ENCODE measurements around the gene ZNF182. TPM values are rescaled to one million over a fixed set of nuclear protein-coding genes. Genes with fewer than 3 reads are reported as not detected.

The ZNF182 gene
- total and polyA plus RNA-seq, 9 of the 15 experiments (the other 6 are each of a cell fraction or from before 2014, with no cell fraction given), result 0.59 to 5.0 (median 3.9) TPM

DNA sequence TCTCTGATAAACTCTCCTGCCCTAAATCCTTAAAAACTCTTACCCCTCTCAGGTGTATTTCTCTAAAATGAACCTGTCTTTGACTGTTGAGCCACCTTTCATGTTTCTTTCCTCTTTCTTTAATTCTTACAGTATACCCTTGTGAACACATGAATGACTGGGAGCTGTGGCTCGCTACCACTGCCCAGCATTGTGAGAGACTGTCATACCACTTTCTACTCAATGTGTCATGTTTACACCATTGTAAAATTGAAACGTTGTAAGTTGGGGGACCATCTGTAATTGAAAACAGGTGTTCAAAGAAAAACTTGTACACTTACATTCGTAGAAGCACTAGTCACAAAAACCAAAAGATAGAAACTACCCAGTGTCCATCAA lies 66.9 kb downstream of the ZNF182 start (continued):
- TF ChIP-seq, protein P1, sequence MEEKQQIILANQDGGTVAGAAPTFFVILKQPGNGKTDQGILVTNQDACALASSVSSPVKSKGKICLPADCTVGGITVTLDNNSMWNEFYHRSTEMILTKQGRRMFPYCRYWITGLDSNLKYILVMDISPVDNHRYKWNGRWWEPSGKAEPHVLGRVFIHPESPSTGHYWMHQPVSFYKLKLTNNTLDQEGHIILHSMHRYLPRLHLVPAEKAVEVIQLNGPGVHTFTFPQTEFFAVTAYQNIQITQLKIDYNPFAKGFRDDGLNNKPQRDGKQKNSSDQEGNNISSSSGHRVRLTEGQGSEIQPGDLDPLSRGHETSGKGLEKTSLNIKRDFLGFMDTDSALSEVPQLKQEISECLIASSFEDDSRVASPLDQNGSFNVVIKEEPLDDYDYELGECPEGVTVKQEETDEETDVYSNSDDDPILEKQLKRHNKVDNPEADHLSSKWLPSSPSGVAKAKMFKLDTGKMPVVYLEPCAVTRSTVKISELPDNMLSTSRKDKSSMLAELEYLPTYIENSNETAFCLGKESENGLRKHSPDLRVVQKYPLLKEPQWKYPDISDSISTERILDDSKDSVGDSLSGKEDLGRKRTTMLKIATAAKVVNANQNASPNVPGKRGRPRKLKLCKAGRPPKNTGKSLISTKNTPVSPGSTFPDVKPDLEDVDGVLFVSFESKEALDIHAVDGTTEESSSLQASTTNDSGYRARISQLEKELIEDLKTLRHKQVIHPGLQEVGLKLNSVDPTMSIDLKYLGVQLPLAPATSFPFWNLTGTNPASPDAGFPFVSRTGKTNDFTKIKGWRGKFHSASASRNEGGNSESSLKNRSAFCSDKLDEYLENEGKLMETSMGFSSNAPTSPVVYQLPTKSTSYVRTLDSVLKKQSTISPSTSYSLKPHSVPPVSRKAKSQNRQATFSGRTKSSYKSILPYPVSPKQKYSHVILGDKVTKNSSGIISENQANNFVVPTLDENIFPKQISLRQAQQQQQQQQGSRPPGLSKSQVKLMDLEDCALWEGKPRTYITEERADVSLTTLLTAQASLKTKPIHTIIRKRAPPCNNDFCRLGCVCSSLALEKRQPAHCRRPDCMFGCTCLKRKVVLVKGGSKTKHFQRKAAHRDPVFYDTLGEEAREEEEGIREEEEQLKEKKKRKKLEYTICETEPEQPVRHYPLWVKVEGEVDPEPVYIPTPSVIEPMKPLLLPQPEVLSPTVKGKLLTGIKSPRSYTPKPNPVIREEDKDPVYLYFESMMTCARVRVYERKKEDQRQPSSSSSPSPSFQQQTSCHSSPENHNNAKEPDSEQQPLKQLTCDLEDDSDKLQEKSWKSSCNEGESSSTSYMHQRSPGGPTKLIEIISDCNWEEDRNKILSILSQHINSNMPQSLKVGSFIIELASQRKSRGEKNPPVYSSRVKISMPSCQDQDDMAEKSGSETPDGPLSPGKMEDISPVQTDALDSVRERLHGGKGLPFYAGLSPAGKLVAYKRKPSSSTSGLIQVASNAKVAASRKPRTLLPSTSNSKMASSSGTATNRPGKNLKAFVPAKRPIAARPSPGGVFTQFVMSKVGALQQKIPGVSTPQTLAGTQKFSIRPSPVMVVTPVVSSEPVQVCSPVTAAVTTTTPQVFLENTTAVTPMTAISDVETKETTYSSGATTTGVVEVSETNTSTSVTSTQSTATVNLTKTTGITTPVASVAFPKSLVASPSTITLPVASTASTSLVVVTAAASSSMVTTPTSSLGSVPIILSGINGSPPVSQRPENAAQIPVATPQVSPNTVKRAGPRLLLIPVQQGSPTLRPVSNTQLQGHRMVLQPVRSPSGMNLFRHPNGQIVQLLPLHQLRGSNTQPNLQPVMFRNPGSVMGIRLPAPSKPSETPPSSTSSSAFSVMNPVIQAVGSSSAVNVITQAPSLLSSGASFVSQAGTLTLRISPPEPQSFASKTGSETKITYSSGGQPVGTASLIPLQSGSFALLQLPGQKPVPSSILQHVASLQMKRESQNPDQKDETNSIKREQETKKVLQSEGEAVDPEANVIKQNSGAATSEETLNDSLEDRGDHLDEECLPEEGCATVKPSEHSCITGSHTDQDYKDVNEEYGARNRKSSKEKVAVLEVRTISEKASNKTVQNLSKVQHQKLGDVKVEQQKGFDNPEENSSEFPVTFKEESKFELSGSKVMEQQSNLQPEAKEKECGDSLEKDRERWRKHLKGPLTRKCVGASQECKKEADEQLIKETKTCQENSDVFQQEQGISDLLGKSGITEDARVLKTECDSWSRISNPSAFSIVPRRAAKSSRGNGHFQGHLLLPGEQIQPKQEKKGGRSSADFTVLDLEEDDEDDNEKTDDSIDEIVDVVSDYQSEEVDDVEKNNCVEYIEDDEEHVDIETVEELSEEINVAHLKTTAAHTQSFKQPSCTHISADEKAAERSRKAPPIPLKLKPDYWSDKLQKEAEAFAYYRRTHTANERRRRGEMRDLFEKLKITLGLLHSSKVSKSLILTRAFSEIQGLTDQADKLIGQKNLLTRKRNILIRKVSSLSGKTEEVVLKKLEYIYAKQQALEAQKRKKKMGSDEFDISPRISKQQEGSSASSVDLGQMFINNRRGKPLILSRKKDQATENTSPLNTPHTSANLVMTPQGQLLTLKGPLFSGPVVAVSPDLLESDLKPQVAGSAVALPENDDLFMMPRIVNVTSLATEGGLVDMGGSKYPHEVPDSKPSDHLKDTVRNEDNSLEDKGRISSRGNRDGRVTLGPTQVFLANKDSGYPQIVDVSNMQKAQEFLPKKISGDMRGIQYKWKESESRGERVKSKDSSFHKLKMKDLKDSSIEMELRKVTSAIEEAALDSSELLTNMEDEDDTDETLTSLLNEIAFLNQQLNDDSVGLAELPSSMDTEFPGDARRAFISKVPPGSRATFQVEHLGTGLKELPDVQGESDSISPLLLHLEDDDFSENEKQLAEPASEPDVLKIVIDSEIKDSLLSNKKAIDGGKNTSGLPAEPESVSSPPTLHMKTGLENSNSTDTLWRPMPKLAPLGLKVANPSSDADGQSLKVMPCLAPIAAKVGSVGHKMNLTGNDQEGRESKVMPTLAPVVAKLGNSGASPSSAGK (IDR thresholded peaks at IDR 0.05), result no peak
- TF ChIP-seq ZNF282 (CRISPR knock-in tag; IDR thresholded peaks at IDR 0.05) (no peak), PHF20 (IDR thresholded peaks at IDR 0.05; ENCODE audit: partially characterized antibody) (no peak), ZNF239 (CRISPR knock-in tag; IDR thresholded peaks at IDR 0.05) (no peak), FOSL1 (tag; conservative IDR thresholded peaks at IDR 0.05) (0 out of 2 replicates have a peak, but pooled peaks have one; percentile 7), TCF3 (CRISPR knock-in tag; IDR thresholded peaks at IDR 0.05) (0 out of 2 replicates have a peak, but pooled peaks have one; percentile 28), NUFIP1 (IDR thresholded peaks at IDR 0.05; ENCODE audit: partially characterized antibody) (no peak), PYGO2 (tag; IDR thresholded peaks at IDR 0.05) (no peak)
- TF ChIP-seq, protein P2, sequence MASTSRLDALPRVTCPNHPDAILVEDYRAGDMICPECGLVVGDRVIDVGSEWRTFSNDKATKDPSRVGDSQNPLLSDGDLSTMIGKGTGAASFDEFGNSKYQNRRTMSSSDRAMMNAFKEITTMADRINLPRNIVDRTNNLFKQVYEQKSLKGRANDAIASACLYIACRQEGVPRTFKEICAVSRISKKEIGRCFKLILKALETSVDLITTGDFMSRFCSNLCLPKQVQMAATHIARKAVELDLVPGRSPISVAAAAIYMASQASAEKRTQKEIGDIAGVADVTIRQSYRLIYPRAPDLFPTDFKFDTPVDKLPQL (IDR thresholded peaks at IDR 0.05; ENCODE audit: extremely low read depth, insufficient read length), result no peak

All from K562 (cell line).